ENCODE measurements around the gene ACOT13.

ACOT13 gene

DNA sequence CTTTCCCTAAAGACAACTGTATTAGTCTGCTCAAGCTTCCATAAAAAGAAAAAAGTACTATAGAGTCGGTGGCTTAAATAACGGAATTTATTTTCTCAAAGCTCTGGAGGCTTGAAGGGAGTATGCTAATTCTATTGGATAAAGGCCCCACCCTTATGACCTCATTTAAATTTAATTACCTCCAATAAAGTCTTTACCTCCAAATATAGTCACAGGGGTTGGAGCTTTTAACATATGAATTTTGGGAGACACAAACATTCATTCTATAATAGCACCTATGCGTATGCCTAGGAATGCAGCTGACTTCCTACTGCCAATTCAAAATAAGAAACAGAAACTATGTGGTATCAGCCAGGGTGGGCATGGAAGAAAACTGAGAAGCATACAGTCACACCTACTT is 46.2 kb upstream of the ACOT13 start:
- no peak for TF ChIP-seq ZNF621 (tag by site-specific recombination; IDR thresholded peaks at IDR 0.05)
- no peak for TF ChIP-seq PRDM1 (tag by site-specific recombination; IDR thresholded peaks at IDR 0.05)
- TF ChIP-seq ZBTB21 (tag by site-specific recombination; IDR thresholded peaks at IDR 0.05) = no peak
- TF ChIP-seq, protein P1, sequence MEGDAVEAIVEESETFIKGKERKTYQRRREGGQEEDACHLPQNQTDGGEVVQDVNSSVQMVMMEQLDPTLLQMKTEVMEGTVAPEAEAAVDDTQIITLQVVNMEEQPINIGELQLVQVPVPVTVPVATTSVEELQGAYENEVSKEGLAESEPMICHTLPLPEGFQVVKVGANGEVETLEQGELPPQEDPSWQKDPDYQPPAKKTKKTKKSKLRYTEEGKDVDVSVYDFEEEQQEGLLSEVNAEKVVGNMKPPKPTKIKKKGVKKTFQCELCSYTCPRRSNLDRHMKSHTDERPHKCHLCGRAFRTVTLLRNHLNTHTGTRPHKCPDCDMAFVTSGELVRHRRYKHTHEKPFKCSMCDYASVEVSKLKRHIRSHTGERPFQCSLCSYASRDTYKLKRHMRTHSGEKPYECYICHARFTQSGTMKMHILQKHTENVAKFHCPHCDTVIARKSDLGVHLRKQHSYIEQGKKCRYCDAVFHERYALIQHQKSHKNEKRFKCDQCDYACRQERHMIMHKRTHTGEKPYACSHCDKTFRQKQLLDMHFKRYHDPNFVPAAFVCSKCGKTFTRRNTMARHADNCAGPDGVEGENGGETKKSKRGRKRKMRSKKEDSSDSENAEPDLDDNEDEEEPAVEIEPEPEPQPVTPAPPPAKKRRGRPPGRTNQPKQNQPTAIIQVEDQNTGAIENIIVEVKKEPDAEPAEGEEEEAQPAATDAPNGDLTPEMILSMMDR (tag by site-specific recombination; IDR thresholded peaks at IDR 0.05) = no peak
- TF ChIP-seq, protein P2, sequence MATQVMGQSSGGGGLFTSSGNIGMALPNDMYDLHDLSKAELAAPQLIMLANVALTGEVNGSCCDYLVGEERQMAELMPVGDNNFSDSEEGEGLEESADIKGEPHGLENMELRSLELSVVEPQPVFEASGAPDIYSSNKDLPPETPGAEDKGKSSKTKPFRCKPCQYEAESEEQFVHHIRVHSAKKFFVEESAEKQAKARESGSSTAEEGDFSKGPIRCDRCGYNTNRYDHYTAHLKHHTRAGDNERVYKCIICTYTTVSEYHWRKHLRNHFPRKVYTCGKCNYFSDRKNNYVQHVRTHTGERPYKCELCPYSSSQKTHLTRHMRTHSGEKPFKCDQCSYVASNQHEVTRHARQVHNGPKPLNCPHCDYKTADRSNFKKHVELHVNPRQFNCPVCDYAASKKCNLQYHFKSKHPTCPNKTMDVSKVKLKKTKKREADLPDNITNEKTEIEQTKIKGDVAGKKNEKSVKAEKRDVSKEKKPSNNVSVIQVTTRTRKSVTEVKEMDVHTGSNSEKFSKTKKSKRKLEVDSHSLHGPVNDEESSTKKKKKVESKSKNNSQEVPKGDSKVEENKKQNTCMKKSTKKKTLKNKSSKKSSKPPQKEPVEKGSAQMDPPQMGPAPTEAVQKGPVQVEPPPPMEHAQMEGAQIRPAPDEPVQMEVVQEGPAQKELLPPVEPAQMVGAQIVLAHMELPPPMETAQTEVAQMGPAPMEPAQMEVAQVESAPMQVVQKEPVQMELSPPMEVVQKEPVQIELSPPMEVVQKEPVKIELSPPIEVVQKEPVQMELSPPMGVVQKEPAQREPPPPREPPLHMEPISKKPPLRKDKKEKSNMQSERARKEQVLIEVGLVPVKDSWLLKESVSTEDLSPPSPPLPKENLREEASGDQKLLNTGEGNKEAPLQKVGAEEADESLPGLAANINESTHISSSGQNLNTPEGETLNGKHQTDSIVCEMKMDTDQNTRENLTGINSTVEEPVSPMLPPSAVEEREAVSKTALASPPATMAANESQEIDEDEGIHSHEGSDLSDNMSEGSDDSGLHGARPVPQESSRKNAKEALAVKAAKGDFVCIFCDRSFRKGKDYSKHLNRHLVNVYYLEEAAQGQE (tag by site-specific recombination; IDR thresholded peaks at IDR 0.05) = no peak
- TF ChIP-seq, protein P3, sequence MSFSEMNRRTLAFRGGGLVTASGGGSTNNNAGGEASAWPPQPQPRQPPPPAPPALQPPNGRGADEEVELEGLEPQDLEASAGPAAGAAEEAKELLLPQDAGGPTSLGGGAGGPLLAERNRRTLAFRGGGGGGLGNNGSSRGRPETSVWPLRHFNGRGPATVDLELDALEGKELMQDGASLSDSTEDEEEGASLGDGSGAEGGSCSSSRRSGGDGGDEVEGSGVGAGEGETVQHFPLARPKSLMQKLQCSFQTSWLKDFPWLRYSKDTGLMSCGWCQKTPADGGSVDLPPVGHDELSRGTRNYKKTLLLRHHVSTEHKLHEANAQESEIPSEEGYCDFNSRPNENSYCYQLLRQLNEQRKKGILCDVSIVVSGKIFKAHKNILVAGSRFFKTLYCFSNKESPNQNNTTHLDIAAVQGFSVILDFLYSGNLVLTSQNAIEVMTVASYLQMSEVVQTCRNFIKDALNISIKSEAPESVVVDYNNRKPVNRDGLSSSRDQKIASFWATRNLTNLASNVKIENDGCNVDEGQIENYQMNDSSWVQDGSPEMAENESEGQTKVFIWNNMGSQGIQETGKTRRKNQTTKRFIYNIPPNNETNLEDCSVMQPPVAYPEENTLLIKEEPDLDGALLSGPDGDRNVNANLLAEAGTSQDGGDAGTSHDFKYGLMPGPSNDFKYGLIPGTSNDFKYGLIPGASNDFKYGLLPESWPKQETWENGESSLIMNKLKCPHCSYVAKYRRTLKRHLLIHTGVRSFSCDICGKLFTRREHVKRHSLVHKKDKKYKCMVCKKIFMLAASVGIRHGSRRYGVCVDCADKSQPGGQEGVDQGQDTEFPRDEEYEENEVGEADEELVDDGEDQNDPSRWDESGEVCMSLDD (tag by site-specific recombination; IDR thresholded peaks at IDR 0.05) = no peak
- TF ChIP-seq ZNF670 (tag by site-specific recombination; IDR thresholded peaks at IDR 0.05; ENCODE audit: low read depth) = no peak
- no peak overlapping the region for H3K4me3 ChIP-seq (ENCODE audit: low read depth, low read length)
- CTCF ChIA-PET = interaction anchor here (0.7 to 2.4 kb wide), 4 partner anchors 14 to 67 kb away, joined by 3 to 6 read pairs (median 4); no protein-coding TSS in a partner anchor
- POLR2A ChIA-PET = no interaction called here
- no peaks in the 10 kb centered on the region for H3K4me1 ChIP-seq (ENCODE audit: control insufficient read depth, insufficient read depth, low read length)
- no peaks in the 10 kb centered on the region for H3K36me3 ChIP-seq (ENCODE audit: control insufficient read depth in 2 of 2, insufficient read depth in 1 of 2, low read length in 2 of 2)
- no peak overlapping the region for H3K27ac ChIP-seq (ENCODE audit: extremely low read depth, low read depth, low read length)
- H3K9me3 ChIP-seq (ENCODE audit: control insufficient read depth, insufficient read depth, low read depth, low read length) = no peaks in the 10 kb centered on the region

DNA sequence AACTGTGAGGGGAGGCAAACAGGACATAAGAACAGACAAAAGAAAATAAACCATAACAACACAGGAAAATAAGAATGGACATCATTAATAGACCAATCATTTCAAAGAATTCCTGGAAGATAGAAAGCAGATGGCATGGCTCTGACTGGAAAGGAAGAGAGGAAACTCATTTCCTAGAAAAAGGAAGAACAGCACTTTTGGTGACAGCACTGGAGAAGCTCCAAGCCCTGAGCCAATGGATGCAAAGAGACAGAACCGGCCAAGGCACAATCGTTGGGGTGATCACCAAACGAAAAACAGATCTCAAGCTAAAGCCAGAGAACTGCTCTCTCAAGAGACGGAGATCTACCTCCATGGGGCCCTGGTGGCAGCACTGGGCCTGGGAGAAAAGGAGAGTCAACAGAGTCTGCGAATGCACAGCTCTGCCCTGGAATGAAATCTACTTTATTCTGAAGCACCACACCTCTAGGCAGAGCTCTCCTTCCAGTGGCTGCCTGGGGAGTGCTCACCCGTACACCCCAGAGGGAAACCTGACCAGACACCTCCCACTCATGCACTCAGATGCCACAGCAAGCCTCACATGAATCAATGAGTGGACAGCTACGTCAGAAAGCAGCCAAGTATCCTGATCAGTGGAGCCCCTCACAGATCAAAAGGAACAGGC is 45.1 kb upstream of the ACOT13 start:
- Histone ChIP-seq H3K36me3 (ENCODE audit: control insufficient read depth in 2 of 2, insufficient read depth in 1 of 2, low read length in 2 of 2) (no peaks in the 10 kb centered on the region), H3K9me3 (ENCODE audit: control insufficient read depth, insufficient read depth, low read depth, low read length) (no peaks in the 10 kb centered on the region), H3K4me1 (ENCODE audit: control insufficient read depth, insufficient read depth, low read length) (no peaks in the 10 kb centered on the region), H3K27ac (ENCODE audit: extremely low read depth, low read depth, low read length) (no peak overlapping the region), H3K4me3 (ENCODE audit: low read depth, low read length) (no peak overlapping the region)
- ChIA-PET CTCF (interaction anchor here (0.6 to 2.4 kb wide), 4 partner anchors 13 to 396 kb away, joined by 3 to 6 read pairs (median 4); partner anchors contain the start of genes ACOT13 and TDP2), POLR2A (interaction anchor here (0.6 to 1.2 kb wide), 3 partner anchors 22 to 56 kb away, joined by 3 to 7 read pairs (median 4); no protein-coding TSS in a partner anchor)
- TF ChIP-seq ZNF214 (tag by site-specific recombination; IDR thresholded peaks at IDR 0.05; ENCODE audit: borderline replicate concordance) (no peak), ZNF558 (tag by site-specific recombination; IDR thresholded peaks at IDR 0.05) (no peak), ZNF629 (tag by site-specific recombination; IDR thresholded peaks at IDR 0.05) (no peak), ZEB2 (tag by site-specific recombination; IDR thresholded peaks at IDR 0.05) (no peak), BCL11B (tag by site-specific recombination; IDR thresholded peaks at IDR 0.05; ENCODE audit: low read depth) (no peak), HOXD13 (CRISPR knock-in tag; IDR thresholded peaks at IDR 0.05; ENCODE audit: borderline replicate concordance) (no peak), ZNF341 (tag by site-specific recombination; IDR thresholded peaks at IDR 0.05; ENCODE audit: low read depth) (no peak), TCF7L2 (IDR thresholded peaks at IDR 0.05; ENCODE audit: borderline replicate concordance, low read depth, low read length) (no peak)
- TF ChIP-seq, protein P4, sequence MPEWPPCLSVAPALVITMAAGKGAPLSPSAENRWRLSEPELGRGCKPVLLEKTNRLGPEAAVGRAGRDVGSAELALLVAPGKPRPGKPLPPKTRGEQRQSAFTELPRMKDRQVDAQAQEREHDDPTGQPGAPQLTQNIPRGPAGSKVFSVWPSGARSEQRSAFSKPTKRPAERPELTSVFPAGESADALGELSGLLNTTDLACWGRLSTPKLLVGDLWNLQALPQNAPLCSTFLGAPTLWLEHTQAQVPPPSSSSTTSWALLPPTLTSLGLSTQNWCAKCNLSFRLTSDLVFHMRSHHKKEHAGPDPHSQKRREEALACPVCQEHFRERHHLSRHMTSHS (tag by site-specific recombination; IDR thresholded peaks at IDR 0.05) = no peak
- TF ChIP-seq, protein P5, sequence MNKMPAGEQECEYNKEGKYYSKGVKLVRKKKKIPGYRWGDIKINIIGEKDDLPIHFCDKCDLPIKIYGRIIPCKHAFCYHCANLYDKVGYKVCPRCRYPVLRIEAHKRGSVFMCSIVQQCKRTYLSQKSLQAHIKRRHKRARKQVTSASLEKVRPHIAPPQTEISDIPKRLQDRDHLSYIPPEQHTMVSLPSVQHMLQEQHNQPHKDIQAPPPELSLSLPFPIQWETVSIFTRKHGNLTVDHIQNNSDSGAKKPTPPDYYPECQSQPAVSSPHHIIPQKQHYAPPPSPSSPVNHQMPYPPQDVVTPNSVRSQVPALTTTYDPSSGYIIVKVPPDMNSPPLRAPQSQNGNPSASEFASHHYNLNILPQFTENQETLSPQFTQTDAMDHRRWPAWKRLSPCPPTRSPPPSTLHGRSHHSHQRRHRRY (tag by site-specific recombination; IDR thresholded peaks at IDR 0.05) = no peak
- TF ChIP-seq, protein P6, sequence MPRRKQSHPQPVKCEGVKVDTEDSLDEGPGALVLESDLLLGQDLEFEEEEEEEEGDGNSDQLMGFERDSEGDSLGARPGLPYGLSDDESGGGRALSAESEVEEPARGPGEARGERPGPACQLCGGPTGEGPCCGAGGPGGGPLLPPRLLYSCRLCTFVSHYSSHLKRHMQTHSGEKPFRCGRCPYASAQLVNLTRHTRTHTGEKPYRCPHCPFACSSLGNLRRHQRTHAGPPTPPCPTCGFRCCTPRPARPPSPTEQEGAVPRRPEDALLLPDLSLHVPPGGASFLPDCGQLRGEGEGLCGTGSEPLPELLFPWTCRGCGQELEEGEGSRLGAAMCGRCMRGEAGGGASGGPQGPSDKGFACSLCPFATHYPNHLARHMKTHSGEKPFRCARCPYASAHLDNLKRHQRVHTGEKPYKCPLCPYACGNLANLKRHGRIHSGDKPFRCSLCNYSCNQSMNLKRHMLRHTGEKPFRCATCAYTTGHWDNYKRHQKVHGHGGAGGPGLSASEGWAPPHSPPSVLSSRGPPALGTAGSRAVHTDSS (tag by site-specific recombination; IDR thresholded peaks at IDR 0.05) = no peak
- TF ChIP-seq, protein P7, sequence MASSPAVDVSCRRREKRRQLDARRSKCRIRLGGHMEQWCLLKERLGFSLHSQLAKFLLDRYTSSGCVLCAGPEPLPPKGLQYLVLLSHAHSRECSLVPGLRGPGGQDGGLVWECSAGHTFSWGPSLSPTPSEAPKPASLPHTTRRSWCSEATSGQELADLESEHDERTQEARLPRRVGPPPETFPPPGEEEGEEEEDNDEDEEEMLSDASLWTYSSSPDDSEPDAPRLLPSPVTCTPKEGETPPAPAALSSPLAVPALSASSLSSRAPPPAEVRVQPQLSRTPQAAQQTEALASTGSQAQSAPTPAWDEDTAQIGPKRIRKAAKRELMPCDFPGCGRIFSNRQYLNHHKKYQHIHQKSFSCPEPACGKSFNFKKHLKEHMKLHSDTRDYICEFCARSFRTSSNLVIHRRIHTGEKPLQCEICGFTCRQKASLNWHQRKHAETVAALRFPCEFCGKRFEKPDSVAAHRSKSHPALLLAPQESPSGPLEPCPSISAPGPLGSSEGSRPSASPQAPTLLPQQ (tag by site-specific recombination; IDR thresholded peaks at IDR 0.05) = no peak

Data from HEK293 (cell line).